T-helper 2 cell (primary cell): ENCODE measurements around the gene SUCLG2.
"Not testable (repeated sequence)": the region's sequence is repeated elsewhere in the genome, so short reads cannot be mapped to it uniquely, and the experiment has no call there.

Experiments used
- DNase-seq, 5 experiments: peaks; one replicate each; pipeline versions ENCODE4 v3.0.0 to v3.0.0-alpha.2; 2012 to 2022

SUCLG2 gene

GRCh38 chr3:67557848-67558355 lies 96.5 kb downstream of the SUCLG2 start:
- DNase-seq = no peak

GRCh38 chr3:67551361-67552016 lies 102.9 kb downstream of the SUCLG2 start:
- no peak for DNase-seq

- DNase-seq = no peak
Measured at GRCh38 chr3:67550541-67550940, 103.9 kb downstream of the SUCLG2 start.

- DNase-seq = not testable (repeated sequence)
Measured at GRCh38 chr3:67542502-67543250, 111.7 kb downstream of the SUCLG2 start.

- no peak for DNase-seq
Measured at GRCh38 chr3:67540198-67540894, 114.1 kb downstream of the SUCLG2 start.

- not testable (repeated sequence) for DNase-seq
Measured at GRCh38 chr3:67537203-67537602, 117.2 kb downstream of the SUCLG2 start.

GRCh38 chr3:67535006-67535405 lies 119.4 kb downstream of the SUCLG2 start:
- DNase-seq = no peak

GRCh38 chr3:67534594-67534993 lies 119.8 kb downstream of the SUCLG2 start:
- DNase-seq = no peak

- no peak for DNase-seq
Measured at GRCh38 chr3:67531181-67532101, 123.0 kb downstream of the SUCLG2 start.

GRCh38 chr3:67529915-67530314 lies 124.5 kb downstream of the SUCLG2 start:
- DNase-seq = no peak

GRCh38 chr3:67529337-67529736 lies 125.1 kb downstream of the SUCLG2 start:
- no peak for DNase-seq

- DNase-seq = no peak
Measured at GRCh38 chr3:67526246-67526645, 128.2 kb downstream of the SUCLG2 start.

GRCh38 chr3:67524046-67524445 lies 130.4 kb downstream of the SUCLG2 start:
- no peak for DNase-seq

GRCh38 chr3:67522081-67522480 lies 132.3 kb downstream of the SUCLG2 start:
- DNase-seq = no peak

- no peak for DNase-seq
Measured at GRCh38 chr3:67521053-67521646, 133.3 kb downstream of the SUCLG2 start.

GRCh38 chr3:67518236-67518635 lies 136.2 kb downstream of the SUCLG2 start:
- no peak for DNase-seq

- no peak for DNase-seq
Measured at GRCh38 chr3:67517781-67518180, 136.6 kb downstream of the SUCLG2 start.

GRCh38 chr3:67516496-67516895 lies 137.9 kb downstream of the SUCLG2 start:
- no peak for DNase-seq

GRCh38 chr3:67515778-67516177 lies 138.6 kb downstream of the SUCLG2 start:
- no peak for DNase-seq

GRCh38 chr3:67509471-67510075 lies 144.8 kb downstream of the SUCLG2 start:
- no peak for DNase-seq

GRCh38 chr3:67507584-67507983 lies 146.8 kb downstream of the SUCLG2 start:
- no peak for DNase-seq

- no peak for DNase-seq
Measured at GRCh38 chr3:67500709-67501108, 153.7 kb downstream of the SUCLG2 start.
